Activated T-cell treated with anti-CD3 and anti-CD28 coated beads for 24 hours (primary cell): Measurements from ENCODE around the gene OBSCN.

Experiments used
- DNase-seq: peaks from one replicate; pipeline ENCODE4 v3.0.0-alpha.2; 2020; ENCODE audit warnings: low read depth

Gene OBSCN

DNA sequence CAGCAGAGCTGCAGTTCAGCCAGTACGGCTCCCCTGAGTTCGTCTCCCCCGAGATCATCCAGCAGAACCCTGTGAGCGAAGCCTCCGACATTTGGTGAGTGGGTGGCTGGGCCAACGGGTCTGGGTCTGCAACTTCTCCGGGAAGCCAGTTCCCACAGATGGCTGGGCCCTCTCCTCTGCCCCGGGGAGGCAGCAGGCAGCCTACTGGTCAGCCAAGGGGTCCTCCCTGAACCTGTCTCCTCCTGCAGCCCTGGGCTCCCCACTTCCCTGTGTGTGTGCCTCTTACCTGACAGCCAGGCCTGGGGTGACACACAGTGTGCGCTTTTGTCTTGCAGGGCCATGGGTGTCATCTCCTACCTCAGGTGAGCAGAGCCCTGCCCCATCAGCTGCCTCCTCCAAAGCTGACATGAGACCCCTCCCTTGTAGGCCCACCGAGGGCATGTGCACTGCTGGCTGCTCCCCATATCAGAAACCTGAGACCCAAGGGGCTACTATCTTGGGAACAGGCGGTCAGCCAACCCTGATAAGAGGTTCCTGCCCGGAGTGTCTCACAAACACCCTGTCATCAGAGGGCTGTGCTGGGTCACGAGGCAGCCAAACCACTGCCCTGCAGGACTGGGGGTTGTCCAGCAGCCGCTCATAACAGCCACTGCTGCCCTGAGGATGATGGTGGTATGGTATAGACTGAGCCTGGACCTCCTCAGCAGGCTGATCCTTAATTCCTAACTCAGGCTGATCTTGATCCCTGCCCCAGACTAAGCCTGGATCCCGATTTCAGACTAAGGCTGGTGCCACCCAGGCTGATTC is 161.2 kb downstream of the OBSCN start:
- DNase-seq = no peak

DNA sequence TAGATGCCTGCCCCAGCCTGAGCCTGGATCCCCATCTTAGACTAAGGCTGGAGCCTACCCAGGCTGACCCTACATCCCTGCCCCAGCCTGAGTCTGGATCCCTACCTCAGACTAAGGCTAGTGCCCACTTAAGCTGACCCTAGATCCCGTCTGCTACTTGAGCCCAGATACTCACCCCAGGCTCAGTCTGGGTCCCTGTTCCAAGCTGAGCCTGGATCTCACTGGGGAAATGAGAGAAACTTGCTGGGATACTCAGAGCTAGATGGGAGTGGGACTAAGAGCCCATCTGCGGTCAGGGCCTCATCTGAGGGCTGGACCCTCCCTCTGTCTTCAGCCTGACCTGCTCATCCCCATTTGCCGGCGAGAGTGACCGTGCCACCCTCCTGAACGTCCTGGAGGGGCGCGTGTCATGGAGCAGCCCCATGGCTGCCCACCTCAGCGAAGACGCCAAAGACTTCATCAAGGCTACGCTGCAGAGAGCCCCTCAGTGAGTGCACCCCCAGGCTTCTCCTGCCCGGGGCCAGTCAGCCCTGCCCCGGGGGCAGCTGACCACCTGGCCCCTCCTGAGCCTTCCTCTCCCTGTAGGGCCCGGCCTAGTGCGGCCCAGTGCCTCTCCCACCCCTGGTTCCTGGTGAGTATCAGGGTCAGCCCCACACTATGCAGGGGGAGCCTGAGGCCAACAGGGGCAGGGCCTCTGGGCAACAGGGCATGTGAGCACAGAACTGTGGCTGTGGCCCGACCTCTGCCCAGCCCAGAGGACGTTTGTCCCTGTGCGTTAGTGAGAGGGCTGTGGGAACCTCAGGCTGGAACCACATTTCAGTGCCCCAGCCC is 162.0 kb downstream of the OBSCN start:
- no peak for DNase-seq

DNA sequence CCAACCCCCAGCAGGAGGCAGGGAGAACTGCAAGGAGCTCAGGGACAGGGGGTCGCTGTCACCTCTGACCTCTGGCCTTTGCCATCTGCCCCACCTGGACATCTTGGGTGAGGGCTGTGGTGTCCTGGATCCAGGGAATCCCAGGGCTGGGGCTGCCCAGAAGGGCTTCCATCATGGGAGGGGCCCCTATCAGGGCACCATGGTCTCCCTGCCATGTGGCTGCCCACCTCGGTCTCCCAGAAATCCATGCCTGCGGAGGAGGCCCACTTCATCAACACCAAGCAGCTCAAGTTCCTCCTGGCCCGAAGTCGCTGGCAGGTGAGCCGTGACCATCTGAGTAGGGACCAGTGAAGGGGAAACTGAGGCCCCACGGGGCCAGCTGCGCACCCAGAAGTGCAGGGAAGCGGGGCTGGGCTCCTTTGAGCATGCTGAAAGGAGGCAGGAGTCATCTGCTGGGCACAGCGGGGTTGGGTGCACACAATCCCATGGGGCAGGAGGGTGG is 162.6 kb downstream of the OBSCN start:
- DNase-seq = no peak

DNA sequence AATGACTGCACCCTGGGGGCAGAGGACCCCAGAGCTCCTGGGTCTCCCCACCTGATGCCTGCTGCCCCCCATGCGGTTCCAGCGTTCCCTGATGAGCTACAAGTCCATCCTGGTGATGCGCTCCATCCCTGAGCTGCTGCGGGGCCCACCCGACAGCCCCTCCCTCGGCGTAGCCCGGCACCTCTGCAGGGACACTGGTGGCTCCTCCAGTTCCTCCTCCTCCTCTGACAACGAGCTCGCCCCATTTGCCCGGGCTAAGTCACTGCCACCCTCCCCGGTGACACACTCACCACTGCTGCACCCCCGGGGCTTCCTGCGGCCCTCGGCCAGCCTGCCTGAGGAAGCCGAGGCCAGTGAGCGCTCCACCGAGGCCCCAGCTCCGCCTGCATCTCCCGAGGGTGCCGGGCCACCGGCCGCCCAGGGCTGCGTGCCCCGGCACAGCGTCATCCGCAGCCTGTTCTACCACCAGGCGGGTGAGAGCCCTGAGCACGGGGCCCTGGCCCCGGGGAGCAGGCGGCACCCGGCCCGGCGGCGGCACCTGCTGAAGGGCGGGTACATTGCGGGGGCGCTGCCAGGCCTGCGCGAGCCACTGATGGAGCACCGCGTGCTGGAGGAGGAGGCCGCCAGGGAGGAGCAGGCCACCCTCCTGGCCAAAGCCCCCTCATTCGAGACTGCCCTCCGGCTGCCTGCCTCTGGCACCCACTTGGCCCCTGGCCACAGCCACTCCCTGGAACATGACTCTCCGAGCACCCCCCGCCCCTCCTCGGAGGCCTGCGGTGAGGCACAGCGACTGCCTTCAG is 163.3 kb downstream of the OBSCN start:
- no peak for DNase-seq

DNA sequence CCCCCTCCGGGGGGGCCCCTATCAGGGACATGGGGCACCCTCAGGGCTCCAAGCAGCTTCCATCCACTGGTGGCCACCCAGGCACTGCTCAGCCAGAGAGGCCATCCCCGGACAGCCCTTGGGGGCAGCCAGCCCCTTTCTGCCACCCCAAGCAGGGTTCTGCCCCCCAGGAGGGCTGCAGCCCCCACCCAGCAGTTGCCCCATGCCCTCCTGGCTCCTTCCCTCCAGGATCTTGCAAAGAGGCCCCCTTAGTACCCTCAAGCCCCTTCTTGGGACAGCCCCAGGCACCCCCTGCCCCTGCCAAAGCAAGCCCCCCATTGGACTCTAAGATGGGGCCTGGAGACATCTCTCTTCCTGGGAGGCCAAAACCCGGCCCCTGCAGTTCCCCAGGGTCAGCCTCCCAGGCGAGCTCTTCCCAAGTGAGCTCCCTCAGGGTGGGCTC is 163.9 kb downstream of the OBSCN start:
- DNase-seq = no peak

DNA sequence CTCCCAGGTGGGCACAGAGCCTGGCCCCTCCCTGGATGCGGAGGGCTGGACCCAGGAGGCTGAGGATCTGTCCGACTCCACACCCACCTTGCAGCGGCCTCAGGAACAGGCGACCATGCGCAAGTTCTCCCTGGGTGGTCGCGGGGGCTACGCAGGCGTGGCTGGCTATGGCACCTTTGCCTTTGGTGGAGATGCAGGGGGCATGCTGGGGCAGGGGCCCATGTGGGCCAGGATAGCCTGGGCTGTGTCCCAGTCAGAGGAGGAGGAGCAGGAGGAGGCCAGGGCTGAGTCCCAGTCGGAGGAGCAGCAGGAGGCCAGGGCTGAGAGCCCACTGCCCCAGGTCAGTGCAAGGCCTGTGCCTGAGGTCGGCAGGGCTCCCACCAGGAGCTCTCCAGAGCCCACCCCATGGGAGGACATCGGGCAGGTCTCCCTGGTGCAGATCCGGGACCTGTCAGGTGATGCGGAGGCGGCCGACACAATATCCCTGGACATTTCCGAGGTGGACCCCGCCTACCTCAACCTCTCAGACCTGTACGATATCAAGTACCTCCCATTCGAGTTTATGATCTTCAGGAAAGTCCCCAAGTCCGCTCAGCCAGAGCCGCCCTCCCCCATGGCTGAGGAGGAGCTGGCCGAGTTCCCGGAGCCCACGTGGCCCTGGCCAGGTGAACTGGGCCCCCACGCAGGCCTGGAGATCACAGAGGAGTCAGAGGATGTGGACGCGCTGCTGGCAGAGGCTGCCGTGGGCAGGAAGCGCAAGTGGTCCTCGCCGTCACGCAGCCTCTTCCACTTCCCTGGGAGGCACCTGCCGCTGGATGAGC is 164.5 kb downstream of the OBSCN start:
- DNase-seq = no peak

DNA sequence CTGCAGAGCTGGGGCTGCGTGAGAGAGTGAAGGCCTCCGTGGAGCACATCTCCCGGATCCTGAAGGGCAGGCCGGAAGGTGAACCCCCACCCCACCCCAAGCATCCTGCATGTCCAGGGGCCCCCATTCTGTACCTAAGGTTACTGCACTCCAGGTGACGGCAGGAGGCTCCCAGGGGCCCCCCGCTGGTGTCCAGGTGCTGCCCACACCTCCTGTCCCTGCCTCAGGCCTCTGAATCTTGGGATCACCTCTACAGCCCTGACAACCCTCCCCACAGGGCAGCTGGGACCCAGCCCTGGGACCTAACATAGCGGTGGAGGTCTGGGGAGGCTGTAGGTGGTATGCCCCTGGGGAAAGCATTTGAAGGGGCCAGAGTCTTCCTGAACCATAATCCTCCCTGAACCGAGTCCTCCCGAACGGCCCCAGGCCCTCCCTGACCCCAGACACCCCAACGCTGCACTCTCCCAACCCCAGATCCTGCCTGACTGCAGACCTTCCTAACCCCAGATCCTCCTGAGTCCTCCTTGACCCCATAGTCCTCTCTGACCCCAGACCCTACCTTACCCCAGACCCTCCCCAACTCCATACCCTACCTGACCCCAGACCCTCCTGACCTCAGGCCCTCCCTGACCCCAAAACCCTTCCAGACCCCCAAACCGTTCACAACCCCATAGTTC is 165.3 kb downstream of the OBSCN start:
- no peak for DNase-seq

DNA sequence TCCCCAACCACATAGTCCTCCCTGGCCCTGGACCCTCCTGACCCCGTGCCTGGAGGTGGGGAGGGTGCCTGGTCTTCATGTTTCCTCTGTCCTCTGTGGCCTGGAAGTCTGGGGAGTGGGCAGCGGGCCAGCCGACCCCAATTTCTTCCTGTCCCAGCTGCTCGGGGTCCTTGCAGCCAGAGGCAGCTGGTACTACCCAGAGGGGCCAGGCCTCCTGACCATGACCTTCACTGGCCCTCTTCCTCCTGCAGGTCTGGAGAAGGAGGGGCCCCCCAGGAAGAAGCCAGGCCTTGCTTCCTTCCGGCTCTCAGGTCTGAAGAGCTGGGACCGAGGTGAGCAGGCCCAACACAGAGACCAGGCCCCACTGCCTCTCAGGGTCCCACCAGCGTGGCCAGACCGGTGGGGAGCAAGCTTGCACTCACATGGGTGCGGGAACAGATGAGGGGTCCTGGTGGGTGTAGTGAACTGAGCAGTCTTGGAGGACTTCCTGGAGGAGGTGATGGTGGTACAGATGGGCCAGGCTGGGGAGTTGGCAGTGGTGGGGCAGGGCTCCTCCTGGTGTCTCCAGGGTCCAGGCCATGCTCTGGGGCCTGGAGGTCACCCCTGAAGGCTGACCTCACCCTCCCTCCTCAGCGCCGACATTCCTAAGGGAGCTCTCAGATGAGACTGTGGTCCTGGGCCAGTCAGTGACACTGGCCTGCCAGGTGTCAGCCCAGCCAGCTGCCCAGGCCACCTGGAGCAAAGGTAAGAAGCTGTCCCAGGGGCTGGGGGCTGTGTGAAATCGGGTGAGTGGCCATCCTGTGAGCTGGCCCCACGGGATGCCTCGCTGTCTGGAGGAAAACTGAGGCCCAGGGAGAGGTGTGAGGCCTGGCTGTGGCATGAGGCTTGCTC is 166.1 kb downstream of the OBSCN start:
- DNase-seq = no peak

DNA sequence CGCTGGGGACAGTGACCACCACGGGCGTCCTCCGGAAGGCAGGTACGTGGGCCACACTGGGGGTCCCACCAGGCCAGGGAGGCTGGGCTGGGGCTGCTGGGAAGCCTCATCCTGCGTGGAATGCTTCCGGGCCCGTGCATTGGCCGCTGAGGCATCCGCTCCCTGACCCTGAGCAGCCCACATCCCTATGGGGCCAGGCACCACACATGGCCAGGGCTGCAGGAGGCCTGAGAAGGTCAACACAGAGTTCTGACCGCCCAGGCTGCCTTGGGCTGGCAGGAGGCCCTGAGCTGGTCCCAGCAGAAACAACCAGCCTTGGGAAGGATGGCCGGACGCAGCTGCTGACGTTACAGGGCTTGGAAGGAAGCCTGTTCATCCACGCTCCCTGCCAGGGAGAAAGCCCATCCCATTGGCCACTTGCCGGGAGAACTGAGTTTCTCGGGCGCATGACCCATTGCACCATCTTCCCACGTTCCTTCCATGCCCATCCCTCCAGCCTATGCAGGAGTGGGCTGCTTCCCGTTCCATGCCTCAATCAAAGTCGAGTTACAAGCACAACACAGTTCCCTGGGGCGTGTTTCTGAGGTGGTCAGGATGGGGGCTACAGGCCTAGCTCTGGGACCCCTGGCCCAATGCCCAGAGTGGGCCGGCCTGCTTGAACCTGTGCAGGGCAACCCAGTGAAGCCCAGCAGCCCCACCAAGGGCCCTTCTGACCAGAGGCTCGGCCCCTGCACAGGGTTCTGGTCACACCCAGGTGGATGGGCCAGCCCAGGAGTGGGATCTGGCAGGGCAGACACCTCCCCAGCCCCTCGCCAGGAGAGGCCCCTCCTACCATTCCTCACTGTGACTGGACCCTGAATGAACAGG is 167.1 kb downstream of the OBSCN start:
- no peak for DNase-seq

DNA sequence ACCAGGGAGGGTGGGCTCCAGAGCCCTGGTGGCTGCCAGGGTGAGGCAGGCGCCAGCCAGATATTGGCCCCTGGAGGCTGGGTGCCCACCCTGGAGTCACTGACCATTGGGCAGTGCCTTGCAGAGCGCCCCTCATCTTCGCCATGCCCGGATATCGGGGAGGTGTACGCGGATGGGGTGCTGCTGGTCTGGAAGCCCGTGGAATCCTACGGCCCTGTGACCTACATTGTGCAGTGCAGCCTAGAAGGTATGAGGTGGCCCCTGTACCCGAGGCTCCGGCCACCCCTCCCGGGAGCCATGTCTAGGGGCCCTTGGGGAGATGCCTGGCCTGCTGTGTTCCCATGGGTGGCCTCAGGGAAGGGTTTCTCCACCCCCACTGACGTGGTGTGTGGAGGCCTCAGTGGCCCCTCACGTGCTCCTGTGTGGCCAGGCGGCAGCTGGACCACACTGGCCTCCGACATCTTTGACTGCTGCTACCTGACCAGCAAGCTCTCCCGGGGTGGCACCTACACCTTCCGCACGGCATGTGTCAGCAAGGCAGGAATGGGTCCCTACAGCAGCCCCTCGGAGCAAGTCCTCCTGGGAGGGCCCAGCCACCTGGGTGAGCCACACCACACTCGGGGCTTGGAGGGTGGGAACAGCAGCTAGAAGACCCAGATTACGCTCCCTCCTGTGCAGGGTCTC is 167.9 kb downstream of the OBSCN start:
- no peak for DNase-seq

DNA sequence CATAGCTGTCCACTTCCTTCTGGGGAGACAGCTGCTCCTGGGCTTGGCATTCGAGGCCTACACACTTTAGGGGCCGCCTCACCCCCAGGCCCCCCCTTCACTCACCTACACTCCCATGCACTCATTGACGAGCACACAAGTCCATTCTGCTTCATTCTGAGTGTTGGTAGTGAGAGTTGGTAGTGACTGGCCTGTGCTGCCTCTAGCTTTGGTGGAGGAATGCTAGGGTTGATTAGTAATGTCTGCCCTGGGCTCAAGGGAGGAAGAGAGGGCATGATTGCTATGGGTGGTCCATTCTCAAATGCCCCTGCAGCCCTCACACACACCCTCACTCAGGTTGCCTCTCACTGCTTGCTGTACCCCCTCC is 168.4 kb downstream of the OBSCN start:
- no peak for DNase-seq

DNA sequence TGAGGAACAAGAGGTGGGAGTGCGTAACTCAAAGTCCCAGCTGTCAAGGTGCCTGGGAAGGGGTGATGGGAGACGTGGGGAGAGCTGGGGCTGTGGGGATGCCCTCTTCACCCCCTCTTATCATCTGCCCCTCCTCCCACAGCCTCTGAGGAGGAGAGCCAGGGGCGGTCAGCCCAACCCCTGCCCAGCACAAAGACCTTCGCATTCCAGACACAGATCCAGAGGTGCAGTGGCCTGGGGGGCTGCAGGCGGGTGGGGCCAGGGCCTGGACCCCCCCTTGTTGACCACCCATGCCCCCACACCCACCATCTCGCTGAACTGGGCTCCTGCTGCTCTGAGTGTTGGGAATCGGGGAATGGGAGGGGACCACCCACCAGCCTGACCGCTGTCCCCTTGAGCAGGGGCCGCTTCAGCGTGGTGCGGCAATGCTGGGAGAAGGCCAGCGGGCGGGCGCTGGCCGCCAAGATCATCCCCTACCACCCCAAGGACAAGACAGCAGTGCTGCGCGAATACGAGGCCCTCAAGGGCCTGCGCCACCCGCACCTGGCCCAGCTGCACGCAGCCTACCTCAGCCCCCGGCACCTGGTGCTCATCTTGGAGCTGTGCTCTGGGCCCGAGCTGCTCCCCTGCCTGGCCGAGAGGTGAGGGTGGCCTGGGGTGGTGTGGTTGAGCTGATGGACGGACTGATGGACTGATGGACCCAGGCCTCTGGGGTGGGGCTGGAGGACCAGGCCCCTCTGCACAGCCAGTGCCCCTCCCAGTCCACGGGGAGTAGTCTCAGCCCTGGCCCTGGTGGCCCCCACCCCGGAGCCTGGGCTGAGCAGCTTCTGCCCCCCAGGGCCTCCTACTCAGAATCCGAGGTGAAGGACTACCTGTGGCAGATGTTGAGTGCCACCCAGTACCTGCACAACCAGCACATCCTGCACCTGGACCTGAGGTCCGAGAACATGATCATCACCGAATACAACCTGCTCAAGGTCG is 169.1 kb downstream of the OBSCN start:
- no peak for DNase-seq

DNA sequence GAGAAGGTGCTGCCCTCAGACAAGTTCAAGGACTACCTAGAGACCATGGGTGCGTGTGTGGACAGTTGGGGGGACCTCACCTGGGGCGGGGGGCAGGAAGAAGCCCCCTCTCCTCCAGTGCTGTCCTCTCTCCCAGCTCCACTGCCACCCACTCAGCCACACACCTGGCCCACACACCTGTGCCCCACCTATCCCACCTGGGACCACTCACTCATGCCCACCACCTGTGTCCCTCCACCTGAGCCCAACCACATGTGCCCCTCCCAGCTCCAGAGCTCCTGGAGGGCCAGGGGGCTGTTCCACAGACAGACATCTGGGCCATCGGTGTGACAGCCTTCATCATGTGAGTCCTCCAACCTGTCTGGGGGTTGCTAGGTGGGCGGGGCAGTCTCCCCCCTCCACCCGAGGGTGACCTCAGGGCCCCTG is 169.8 kb downstream of the OBSCN start:
- DNase-seq = no peak

DNA sequence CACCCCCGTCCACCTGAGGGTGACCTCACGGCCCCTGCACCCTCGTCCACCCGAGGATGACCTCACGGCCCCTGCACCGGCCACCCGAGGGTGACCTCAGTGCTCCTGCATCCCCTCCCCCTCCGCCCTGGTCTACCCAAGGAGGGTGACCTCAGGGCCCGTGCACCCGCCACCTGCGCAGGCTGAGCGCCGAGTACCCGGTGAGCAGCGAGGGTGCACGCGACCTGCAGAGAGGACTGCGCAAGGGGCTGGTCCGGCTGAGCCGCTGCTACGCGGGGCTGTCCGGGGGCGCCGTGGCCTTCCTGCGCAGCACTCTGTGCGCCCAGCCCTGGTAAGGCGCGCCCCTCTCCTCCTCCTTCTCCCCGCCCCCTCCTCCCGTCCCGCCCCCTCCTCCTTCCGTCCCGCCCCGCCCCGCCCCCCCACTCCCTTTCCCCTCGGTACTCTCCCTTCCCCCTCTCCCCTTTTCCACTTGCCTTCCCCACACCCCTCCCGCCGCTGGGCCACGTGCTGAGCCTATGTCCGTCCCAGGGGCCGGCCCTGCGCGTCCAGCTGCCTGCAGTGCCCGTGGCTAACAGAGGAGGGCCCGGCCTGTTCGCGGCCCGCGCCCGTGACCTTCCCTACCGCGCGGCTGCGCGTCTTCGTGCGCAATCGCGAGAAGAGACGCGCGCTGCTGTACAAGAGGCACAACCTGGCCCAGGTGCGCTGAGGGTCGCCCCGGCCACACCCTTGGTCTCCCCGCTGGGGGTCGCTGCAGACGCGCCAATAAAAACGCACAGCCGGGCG is 170.4 kb downstream of the OBSCN start:
- DNase-seq = peak; percentile 25

DNA sequence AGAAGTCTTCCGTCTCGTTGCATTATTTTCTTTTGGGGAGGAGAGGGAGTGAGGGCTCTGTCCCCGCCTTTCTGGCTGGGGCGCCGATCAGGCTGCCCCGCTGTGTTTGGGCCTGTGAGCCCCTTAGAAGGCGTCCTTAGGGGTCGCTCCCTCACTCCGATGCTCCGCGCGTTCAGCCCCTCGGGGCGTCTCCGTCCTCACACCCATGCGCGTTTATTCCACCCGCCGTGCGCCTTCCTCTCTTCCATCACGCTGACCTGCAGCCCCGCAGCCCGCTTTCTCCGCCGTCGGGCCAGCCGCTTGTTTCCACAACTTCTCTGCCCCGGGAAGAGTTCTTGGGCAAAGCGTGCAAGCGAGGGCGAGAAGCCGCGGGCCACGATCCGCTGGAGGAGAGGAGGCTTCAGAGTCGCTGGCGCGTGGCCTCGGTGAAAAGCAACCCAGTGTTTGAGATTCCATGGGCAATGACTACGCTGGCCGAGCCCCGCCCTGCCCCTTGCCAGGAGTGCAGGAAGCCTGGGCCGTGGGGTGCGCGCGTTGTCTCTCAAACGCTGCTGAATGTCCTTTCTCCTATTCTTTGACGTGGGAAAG is 171.1 kb downstream of the OBSCN start:
- DNase-seq = peak; percentile 4

DNA sequence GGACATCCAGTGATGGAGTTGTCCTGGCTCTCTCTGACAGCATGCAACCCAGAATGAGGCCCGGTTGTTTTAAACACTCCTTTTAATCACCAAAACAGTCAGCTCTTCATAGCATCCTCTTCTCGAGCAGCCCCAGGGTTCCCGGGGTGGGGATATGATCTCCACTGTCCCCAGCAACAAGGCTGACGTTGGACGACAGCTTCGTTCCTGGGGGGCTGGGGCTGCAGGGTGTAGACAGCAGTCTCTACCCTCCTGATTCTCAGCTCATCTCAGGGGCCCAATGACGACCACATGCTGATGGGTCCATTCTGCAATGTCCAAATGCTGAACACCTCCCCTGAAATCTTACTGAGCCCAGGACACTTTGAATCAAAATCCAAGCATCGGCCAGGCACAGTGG is 171.8 kb downstream of the OBSCN start:
- DNase-seq = no peak
